ENCODE data around the gene PC. TPM values are rescaled to one million over a fixed set of nuclear protein-coding genes. Genes with fewer than 3 reads are reported as not detected.

The PC gene
- 44.9 and 60.5 TPM in 2 replicates for total RNA-seq

GRCh38 chr11:66958232-66958955 is at the start of gene PC:
Gene PC (minus strand): TSS chr11:66958383. CDS start chr11:66872159, 86,224 bp downstream.

DNA sequence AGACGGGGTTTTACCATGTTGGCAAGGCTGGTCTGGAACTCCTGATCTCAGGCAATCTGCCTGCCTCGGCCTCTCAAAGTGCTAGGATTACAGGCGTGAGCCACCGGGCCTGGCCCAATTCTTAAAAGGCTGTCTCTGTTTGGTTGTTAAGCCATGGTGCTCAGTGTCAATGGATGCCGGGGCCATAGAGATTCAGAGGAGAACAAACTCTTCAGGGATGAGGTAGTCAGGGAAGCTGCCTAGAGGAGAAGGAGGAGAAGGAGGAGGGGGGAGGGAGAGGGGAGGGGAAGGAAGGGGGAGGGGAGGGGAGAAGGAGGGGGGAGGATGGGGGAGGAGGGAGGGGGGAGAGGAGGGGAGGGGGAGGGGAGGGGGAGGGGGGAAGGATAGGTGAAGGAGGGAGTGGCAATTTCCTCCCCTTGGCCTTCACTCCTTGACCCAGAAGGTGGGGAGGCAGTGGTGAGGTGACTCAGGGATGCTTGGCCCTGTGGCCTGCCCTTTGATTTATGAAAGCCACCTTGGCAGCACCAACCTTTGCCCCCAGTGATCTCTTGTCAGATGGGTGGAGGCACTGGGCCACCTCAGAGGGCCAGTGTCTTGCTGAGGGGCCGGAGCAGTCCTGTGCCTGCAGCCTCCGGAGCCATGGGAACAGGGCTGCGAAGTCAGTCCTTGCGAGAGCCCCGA is 16.7 kb upstream of the PC start, which contains the start of gene C11orf86:
TSS of gene C11orf86 (plus strand) at position 581 of the 681 bp plus-strand sequence. CDS start at position 640, 59 bp downstream.

DNA sequence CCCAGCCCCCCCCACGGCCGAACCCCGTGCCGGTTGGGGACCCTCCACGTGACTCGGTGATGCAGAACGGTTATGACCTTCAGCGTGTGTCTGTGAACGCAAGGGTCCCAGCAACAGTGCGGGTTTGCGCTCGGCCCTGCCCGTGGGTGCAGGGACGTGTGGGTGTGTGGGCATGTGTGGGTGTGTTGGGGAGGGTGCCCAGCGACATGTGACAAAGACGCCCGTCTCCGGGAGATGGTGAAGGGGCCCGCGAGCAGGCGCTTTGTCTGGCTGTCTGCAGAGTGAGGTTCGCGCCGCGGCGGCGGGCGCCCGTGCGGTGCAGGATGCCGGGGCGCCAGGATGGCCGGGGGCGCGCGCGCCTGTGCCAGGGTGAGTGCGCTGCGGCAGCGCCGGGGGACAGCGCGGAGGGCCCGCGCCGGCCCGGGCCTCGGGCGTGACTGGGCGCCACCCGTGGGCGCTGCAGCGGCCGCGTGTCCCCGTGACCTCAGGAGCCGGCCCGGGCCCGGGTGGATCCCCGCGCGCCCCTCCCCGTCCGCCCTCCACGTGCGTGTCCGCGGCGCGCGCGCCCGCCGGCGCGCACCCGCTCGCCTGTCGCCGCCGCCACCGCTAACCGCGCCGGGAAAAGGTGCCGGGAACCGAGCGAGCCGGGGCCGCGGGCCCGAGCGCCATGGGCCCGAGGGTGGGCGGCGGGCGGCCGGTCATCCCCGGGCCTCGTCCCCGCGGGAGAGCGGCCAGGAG is 101.5 kb downstream of the PC start, which contains the start of gene LRFN4:
TSS of gene LRFN4 (plus strand) at position 569 of the 738 bp plus-strand sequence. CDS start 681 bp downstream, outside the sequence.

GRCh38 chr11:66842896-66843775 is 115.0 kb downstream of the PC start, which contains the start of gene RCE1:
Gene RCE1 (plus strand): TSS chr11:66843441. CDS start chr11:66843456, 15 bp downstream.

Other genes starting within 250 kb of the PC start
- 67.0 and 131 TPM in 2 replicates for gene SPTBN2, start 229.2 kb downstream of the PC start, total RNA-seq
- gene RCE1, start 114.9 kb downstream of the PC start, total RNA-seq: 27.7 TPM in 2 replicates
- gene LRFN4, start 101.3 kb downstream of the PC start, total RNA-seq: 36.5 and 38.4 TPM in 2 replicates
- not detected in 2 replicates for gene C11orf86, start 16.9 kb upstream of the PC start, total RNA-seq
- gene SYT12, start 64.8 kb upstream of the PC start, total RNA-seq: 9.0 and 13.1 TPM in 2 replicates
- 358 and 363 TPM in 2 replicates for gene RHOD, start 98.5 kb upstream of the PC start, total RNA-seq
- gene KDM2A, start 160.9 kb upstream of the PC start, total RNA-seq: 28.5 and 44.2 TPM in 2 replicates

Data from airway epithelial cell (primary cell).